SIG-M5 treated with dmso at 0.1 percent for 504 hours (cell line): ENCODE results near the gene TBXA2R.
"Not testable (repeated sequence)": the region's sequence is repeated elsewhere in the genome, so short reads cannot be mapped to it uniquely, and the experiment has no call there.

Experiments used
- DNase-seq: peaks from one replicate; lab custom pipeline; 2025; ENCODE audit not compliant: unreplicated experiment; lab: John Stamatoyannopoulos, UW

TBXA2R gene

DNA sequence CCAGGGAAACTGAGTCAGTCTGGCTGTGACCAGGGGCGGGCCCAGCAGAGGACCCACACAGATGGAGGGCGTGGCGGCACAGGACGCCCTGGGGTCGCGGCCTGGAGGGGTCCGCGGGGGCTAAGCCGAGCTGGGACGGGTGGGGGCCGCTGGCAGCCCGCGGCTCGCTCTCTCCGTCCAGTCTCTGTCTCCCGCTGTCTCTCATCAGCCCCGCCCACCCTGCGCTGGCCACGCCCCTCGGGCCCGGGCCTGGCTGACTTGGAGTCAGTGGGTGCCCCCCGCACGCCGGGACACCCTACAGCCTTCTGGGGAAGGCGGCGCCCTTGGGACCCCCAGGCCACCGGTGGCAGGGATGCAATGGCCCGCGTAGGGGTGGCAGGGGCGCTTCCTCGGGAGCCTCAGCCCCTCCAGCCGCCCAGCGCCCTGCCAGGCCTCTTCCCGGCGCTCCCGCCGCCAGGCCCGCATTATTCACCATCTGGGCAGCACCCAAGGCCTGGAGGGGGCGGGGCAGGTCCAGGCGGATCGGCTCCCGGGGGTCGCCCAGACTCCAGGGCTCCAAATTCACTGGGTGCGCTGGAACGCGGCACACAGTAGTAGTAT, at the start of gene TBXA2R:
Gene TBXA2R (minus strand): TSS at position 186 of the 600 bp plus-strand sequence. CDS start 6,241 bp downstream, outside the sequence.
- DNase-seq, result no peak

- no peak for DNase-seq
Measured at GRCh38 chr19:3656073-3656746, 49.5 kb upstream of the TBXA2R start.

- DNase-seq, result no peak
Measured at GRCh38 chr19:3655402-3656072, 48.9 kb upstream of the TBXA2R start.

GRCh38 chr19:3653865-3654513, 47.3 kb upstream of the TBXA2R start:
- DNase-seq, result no peak

- DNase-seq, result no peak
Measured at GRCh38 chr19:3653081-3653795, 46.6 kb upstream of the TBXA2R start.

GRCh38 chr19:3652422-3652821, 45.7 kb upstream of the TBXA2R start:
- DNase-seq, result no peak

DNA sequence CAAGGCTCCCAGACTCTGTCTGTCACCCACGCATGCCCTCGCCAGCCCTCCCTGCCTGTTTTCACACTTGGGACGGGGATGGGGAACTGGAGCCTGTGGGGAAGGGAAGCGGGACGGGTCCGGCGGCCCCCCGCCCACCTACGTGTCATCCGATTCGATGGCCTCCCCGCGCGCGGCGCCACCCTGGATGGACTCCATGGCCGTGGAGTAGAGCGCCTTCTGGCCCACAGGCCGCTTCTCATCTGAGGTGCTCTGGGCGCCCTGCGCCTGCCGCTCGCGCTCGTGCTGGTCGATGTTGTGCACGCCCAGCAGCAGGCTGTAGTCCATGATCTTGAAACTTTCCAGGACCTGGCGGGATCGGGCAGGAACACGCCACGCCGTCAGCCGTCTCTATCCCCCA, 45.0 kb upstream of the TBXA2R start:
- DNase-seq, result no peak

- no peak for DNase-seq
Measured at GRCh38 chr19:3649888-3650287, 43.2 kb upstream of the TBXA2R start.

DNA sequence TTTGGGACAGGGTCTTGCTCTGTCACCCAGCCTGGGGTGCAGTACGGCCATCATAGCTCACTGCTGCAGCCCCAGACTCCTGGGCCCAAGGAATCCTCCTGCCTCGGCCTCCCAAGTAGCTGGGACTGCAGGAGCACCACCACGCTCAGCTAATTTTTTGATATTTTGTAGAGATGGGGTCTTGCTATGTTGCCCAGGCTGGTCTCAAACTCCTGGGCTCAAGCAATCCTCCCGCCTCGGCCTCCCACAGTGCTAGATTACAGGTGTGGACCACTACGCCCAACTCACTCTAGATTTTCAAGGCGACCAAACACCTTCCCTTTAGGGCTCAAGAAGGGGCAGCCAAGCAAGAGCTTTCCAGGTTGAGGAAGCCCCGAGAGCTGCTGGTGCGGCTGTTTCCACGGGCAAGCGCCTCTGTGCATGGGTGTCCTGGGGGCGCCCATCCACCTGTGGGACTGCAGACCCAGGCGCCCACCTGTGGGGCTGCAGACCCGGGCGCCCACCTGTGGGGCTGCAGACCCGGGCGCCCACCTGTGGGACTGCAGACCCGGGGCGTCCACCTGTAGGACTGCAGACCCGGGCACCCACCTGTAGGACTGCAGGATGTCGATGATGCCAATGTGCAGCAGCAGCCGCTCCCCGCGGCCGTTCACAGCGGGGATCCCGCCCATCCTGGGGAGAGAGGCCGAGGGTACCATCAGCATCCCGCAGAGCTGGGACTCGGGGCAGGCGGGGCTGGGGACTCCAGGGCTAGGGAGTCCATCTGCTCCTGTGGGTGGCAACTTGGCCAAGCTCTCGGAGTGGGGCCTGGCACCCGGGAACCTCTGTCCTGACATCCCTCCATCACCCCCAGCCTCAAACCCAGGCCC, 41.6 kb upstream of the TBXA2R start:
- DNase-seq, result no peak

DNA sequence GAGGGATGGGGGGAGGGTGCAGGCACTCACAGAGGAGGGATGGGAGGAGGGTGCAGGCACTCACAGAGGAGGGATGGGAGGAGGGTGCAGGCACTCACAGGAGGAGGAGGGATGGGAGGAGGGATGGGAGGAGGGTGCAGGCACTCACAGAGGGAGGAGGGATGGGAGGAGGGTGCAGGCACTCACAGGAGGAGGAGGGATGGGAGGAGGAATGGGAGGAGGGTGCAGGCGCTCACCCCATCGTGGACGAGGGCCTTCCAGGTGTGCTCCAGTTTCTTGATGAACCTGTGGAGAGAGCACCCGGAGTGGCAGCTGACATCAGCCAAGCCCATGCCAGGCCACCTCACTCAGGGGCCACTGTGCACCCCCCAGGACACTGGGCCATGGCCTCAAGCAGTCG, 40.4 kb upstream of the TBXA2R start:
- DNase-seq, result not testable (repeated sequence)

GRCh38 chr19:3646336-3647092, 39.8 kb upstream of the TBXA2R start:
- DNase-seq, result no peak

GRCh38 chr19:3645726-3646125, 39.1 kb upstream of the TBXA2R start:
- no peak for DNase-seq

DNA sequence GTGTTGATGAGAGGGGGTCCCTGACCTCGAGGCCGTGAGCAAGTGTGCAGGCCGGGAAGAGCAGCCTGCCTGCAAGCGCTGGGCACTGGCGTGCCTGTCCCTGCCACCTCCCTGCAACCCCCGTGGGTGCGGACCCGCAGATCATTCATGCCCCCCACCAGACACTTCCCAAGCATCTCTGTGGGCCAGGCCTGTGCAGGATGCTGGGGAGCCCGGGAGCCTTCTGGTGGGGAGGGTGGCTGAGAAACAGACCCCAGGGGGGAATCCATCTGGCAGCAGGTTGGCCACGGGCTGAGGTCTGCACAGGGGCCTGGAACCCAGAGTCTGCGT, 38.4 kb upstream of the TBXA2R start:
- no peak for DNase-seq

DNA sequence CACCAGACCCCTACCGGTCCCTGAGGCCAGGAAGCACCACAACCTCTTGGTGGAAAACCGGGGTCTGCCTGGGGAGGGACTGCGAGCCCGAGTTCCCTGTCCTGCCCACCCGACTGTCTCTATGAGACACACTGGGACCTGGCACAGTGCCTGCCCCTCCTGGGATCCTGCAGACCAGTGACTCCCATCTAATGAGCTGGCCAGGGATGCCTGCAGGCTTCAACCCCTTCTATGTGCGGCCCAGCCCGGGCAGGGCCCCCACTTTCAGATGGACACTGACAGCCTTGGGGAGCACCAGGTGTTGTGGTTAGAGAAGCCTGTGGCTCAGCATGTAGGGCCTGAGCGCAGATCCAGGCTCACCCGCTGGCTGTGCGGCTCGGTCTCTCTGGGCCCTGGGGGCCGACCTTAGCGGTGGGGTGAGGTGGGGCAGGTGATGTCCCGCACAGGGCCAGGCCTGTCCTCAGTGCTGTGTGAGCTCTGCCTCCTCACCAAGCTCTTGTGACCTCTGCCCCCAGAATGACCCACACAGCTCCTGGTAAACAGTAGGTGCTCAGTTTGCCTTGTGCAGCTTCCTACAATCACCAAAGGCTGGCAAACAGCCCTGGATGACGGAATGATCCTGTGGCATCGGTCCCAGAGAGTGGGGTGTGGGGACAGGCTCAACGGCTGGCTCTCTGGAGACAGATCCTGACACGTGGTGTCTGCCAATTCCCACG, 37.8 kb upstream of the TBXA2R start:
- no peak for DNase-seq

DNA sequence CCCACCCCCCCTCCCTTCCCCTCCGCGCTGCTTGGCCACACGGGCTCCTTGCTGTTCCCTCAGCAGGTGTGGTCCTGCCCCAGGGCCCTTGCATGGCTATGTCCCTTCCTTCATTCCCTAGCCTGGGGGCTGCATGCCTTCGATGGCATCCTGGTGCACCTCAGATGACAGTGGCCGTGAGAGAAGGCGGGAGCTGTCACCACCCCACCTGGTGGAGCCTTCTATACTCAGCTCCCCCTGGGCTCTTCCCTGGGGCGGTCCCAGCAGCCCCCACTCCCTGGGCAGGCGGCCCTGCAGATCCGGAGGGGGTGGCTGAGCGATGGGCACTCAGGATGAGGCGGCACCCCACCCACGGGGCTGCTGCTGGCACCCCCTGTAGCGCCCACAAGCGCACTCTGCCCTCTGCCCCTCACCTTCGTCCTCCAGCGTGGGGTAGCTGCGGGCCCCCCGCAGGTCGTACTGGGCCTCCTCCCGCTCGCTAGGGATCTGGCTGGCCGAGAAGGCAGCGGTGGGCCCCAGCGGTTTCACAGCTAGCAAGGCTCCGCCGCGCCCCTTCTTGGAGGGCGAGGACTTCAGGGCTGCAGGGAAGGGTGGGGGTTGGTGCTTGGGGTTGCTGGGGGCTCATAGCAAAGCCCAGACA, 37.1 kb upstream of the TBXA2R start:
- no peak for DNase-seq

- DNase-seq, result no peak
Measured at GRCh38 chr19:3642987-3643673, 36.5 kb upstream of the TBXA2R start.

- DNase-seq, result no peak
Measured at GRCh38 chr19:3642296-3642695, 35.6 kb upstream of the TBXA2R start.
